ENCODE results near the gene PLPPR2.

DNA sequence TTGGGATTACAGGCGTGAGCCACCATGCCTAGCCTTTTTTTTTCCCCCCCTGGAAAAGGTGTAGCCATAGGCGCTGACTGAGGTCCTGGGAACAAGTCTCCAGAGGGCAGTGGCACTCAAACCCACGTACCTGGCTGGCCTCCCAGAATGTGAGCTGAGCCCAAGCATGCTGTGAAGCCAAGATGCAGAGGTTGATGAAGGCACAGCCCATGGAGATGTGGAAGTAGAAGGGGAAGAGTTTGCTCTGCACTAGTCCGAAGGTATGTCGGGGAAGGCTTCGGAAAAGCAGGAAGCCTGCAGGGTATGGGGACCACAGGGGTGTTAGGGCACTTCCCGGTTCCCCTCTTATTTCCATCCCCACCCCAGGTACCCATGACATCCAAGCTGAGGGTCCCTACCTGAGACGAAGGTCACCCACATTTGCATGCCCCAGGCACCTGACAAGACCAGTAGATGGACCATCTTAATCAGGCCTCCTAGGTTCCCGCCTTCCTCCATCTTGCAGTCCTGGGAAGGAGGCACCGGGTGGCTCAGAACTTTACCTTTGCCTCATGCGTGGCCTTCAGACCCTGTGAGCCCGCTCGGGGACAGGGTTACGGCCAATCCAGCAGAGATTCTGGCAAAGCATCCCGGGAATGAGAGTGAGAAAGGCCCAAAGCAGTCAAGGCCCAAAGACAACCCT, 10.0 kb upstream of the PLPPR2 start:
- TF ChIP-seq CTCF (IDR thresholded peaks at IDR 0.05 in 8 of 11, conservative IDR thresholded peaks at IDR 0.05 in 3 of 11), result no peak
- TF ChIP-seq POLR2AphosphoS5 (IDR thresholded peaks at IDR 0.05), result no peak
